SU-DHL-6 (cell line): ENCODE data around the gene ITGB8.
A peak's percentile ranks its signal among the peaks of the same experiment; 100 is the strongest.

Experiments
- H2AFZ ChIP-seq: fragments of 200-600 bp; sonication (generic); 2 replicates; pipeline ENCODE4 v1.6.1; 2014; ENCODE audit warnings: low read depth, mild to moderate bottlenecking, moderate library complexity, mixed read lengths, antibody characterized with exemption, low read length; ENCODE audit not compliant: severe bottlenecking
- H3F3A ChIP-seq: fragments of 200-600 bp; shearing (Covaris generic); 2 replicates; pipeline ENCODE4 v1.6.0; 2016; ENCODE audit warnings: antibody characterized with exemption, mild to moderate bottlenecking; ENCODE audit not compliant: insufficient read depth
- H3K27ac ChIP-seq: fragments of 200-600 bp; sonication (generic); 2 replicates; pipeline ENCODE4 v1.5.1; 2016; ENCODE audit warnings: low read depth, mild to moderate bottlenecking, low read length, moderate library complexity, mixed read lengths
- H3K27me3 ChIP-seq: fragments of 200-600 bp; sonication (generic), shearing (Covaris generic); 2 replicates; pipeline ENCODE4 v1.6.0; 2014; ENCODE audit warnings: mild to moderate bottlenecking, low read length
- H3K36me3 ChIP-seq: fragments of 200-600 bp; sonication (generic); 2 replicates; pipeline ENCODE4 v1.6.1; 2014; ENCODE audit warnings: mild to moderate bottlenecking, low read length, mixed read lengths
- H3K4me2 ChIP-seq: fragments of 300-600, 200-600 bp; shearing (Covaris generic), sonication (generic); 2 replicates; pipeline ENCODE4 v1.6.0; 2014; ENCODE audit warnings: low read length, low read depth, mild to moderate bottlenecking; ENCODE audit not compliant: poor library complexity, severe bottlenecking
- H3K4me3 ChIP-seq: fragments of 200-600 bp; sonication (generic); 2 replicates; pipeline ENCODE4 v1.5.1; 2014; ENCODE audit warnings: antibody characterized with exemption, low read length, mild to moderate bottlenecking, mixed read lengths; ENCODE audit not compliant: insufficient read depth, poor library complexity, severe bottlenecking
- H3K79me2 ChIP-seq: fragments of 200-600 bp; sonication (generic); 2 replicates; pipeline ENCODE4 v1.6.1; 2014; ENCODE audit warnings: mild to moderate bottlenecking, low read length, moderate library complexity; ENCODE audit not compliant: insufficient read depth
- H3K9ac ChIP-seq: fragments of 200-600 bp; sonication (generic); 2 replicates; pipeline ENCODE4 v1.7.0; 2014; ENCODE audit warnings: mild to moderate bottlenecking, low read length
- H3K9me2 ChIP-seq: fragments of 200-600 bp; sonication (generic); replicated peaks from 2 replicates; pipeline ENCODE4 v1.6.1; 2014; ENCODE audit warnings: low read length; ENCODE audit not compliant: insufficient read depth
- H3K9me3 ChIP-seq: fragments of 200-600 bp; sonication (generic); 2 replicates; pipeline ENCODE4 v1.6.1; 2014; ENCODE audit warnings: low read length, mixed read lengths; ENCODE audit not compliant: insufficient read depth
- H4K20me1 ChIP-seq: fragments of 200-600 bp; sonication (generic); 2 replicates; pipeline ENCODE4 v1.6.1; 2014; ENCODE audit warnings: low read depth, mild to moderate bottlenecking, antibody characterized with exemption, low read length, moderate library complexity, mixed read lengths
- EZH2phosphoT487 ChIP-seq: fragments of 200-600 bp; sonication (generic), shearing (Covaris generic); conservative IDR thresholded peaks from 2 replicates; pipeline ENCODE4 v1.6.1; 2018; ENCODE audit warnings: mild to moderate bottlenecking, antibody characterized with exemption, low read length, moderate library complexity, mixed read lengths
- TF ChIP-seq, protein P1 (sequence below): fragments of 200-600 bp; sonication (generic); IDR thresholded peaks from one replicate; pipeline ENCODE4 v1.5.1; 2017; ENCODE audit warnings: antibody characterized with exemption, mild to moderate bottlenecking, low read length, moderate library complexity; ENCODE audit not compliant: insufficient read depth, poor library complexity, severe bottlenecking

ITGB8 gene

GRCh38 chr7:20399521-20399920 is 68.8 kb downstream of the ITGB8 start:
- no peak overlapping the region for H3K4me2 ChIP-seq
- H3K79me2 ChIP-seq, result no peaks in the 10 kb centered on the region
- no peaks in the 10 kb centered on the region for H3K36me3 ChIP-seq
- H3K9me2 ChIP-seq, result no peaks in the 10 kb centered on the region
- no peak overlapping the region for H3K4me3 ChIP-seq
- no peaks in the 10 kb centered on the region for H4K20me1 ChIP-seq
- H3K27me3 ChIP-seq, result no peaks in the 10 kb centered on the region
- H3F3A ChIP-seq, result no peaks in the 10 kb centered on the region
- H2AFZ ChIP-seq, result no peak overlapping the region
- TF ChIP-seq EZH2phosphoT487, result no peak
- TF ChIP-seq, protein P1, sequence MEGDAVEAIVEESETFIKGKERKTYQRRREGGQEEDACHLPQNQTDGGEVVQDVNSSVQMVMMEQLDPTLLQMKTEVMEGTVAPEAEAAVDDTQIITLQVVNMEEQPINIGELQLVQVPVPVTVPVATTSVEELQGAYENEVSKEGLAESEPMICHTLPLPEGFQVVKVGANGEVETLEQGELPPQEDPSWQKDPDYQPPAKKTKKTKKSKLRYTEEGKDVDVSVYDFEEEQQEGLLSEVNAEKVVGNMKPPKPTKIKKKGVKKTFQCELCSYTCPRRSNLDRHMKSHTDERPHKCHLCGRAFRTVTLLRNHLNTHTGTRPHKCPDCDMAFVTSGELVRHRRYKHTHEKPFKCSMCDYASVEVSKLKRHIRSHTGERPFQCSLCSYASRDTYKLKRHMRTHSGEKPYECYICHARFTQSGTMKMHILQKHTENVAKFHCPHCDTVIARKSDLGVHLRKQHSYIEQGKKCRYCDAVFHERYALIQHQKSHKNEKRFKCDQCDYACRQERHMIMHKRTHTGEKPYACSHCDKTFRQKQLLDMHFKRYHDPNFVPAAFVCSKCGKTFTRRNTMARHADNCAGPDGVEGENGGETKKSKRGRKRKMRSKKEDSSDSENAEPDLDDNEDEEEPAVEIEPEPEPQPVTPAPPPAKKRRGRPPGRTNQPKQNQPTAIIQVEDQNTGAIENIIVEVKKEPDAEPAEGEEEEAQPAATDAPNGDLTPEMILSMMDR, result no peak
- no peaks in the 10 kb centered on the region for H3K9me3 ChIP-seq
- H3K27ac ChIP-seq, result no peak overlapping the region
- no peak overlapping the region for H3K9ac ChIP-seq

DNA sequence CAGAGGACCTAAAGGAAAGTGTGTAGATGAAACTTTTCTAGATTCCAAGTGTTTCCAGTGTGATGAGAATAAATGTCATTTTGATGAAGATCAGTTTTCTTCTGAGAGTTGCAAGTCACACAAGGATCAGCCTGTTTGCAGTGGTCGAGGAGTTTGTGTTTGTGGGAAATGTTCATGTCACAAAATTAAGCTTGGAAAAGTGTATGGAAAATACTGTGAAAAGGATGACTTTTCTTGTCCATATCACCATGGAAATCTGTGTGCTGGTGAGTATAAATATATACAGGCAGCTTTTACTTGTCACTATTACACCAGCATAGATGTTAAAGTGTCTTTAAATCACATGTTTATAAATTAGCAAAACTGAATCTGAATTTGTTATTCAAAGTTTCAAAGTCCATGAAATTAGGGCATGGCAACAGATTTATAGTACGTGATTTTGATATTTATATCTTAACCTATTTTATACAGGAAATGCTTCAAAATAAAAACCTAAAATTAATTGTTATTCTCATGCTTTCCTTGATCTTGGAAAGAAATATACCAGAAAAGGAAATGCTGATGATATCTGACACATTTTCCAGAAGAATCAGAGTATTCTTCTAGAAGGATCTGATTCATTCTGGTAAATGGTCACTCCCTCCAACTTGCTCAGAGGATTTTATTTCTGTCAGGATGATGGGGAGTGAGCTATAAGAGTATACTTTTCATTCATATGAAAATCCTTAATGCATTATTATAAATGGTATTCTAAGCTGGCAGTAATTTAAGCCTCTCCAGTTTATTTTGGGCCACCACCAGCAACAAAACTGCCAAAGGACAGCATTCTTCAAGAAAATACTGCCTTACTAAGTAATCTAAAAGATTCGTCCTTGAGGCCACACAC is 71.4 kb downstream of the ITGB8 start:
- Histone ChIP-seq H3K9me2 (no peaks in the 10 kb centered on the region), H3K9me3 (no peaks in the 10 kb centered on the region), H3K4me2 (no peak overlapping the region), H3K9ac (no peak overlapping the region), H4K20me1 (no peaks in the 10 kb centered on the region), H3K79me2 (no peaks in the 10 kb centered on the region), H3F3A (no peaks in the 10 kb centered on the region), H3K36me3 (no peaks in the 10 kb centered on the region), H3K27ac (no peak overlapping the region), H2AFZ (peak overlapping the region; percentile 15), H3K27me3 (no peaks in the 10 kb centered on the region), H3K4me3 (no peak overlapping the region)
- TF ChIP-seq EZH2phosphoT487, result no peak
- TF ChIP-seq, protein P1, result no peak

GRCh38 chr7:20402747-20403230 is 72.1 kb downstream of the ITGB8 start:
- Histone ChIP-seq H3K4me2 (no peak overlapping the region), H3K79me2 (no peaks in the 10 kb centered on the region), H3K9me3 (no peaks in the 10 kb centered on the region), H2AFZ (peak overlapping the region; percentile 15), H3K27ac (no peak overlapping the region), H3K9me2 (no peaks in the 10 kb centered on the region), H3K9ac (no peak overlapping the region), H3K27me3 (no peaks in the 10 kb centered on the region), H4K20me1 (no peaks in the 10 kb centered on the region), H3F3A (no peaks in the 10 kb centered on the region), H3K4me3 (no peak overlapping the region), H3K36me3 (no peaks in the 10 kb centered on the region)
- no peak for TF ChIP-seq EZH2phosphoT487
- TF ChIP-seq, protein P1, result peak; percentile 64
